K562 (cell line): Measurements from ENCODE around the gene LINS1. TPM values are rescaled to one million over a fixed set of nuclear protein-coding genes. Genes with fewer than 3 reads are reported as not detected.

Experiments used
- ATAC-seq: fragments of 200-7000 bp; cut with Tn5 transposase; 3 replicates; pipeline ENCODE4 v1.9.1; 2020; ENCODE audit warnings: moderate library complexity
- BruUV-seq: library from RNA; stranded (reverse); fragments of 400-500 nt; replicated peaks from 2 replicates; lab custom pipeline; 2021; lab: Mats Ljungman, UMichigan
- CTCF ChIA-PET: fragments of 300-600 bp; formaldehyde crosslinking; extraction: SDS; loops from one replicate; lab custom pipeline; 2021; ENCODE audit warnings: low intra/inter-chr PET ratio; lab: Yijun Ruan, JAX
- POLR2A ChIA-PET: fragments of 300-600, 350-650 bp; sonication (Branson Sonifier 250); formaldehyde crosslinking; extraction: SDS; loops from one replicate; lab custom pipeline; 2021; ENCODE audit warnings: antibody characterized with exemption, inconsistent platforms; lab: Yijun Ruan, JAX
- DNase-seq, 4 experiments: peaks; one replicate each; pipeline versions ENCODE4 v3.0.0 to v3.0.0-alpha.2; 2011 to 2018; ENCODE audit warnings: low spot score in 3 of 4, mixed read lengths in 3 of 4; ENCODE audit errors: extremely low read depth in 1 of 4
- FAIRE-seq: peaks from 2 replicates; lab custom pipeline; 2011; peaks lifted over from hg19 to GRCh38; lab: Jason Lieb, UNC
- H2AFZ ChIP-seq: 2 replicates; pipeline ENCODE4 v1.6.0; 2011; ENCODE audit warnings: low read depth, low read length, control low read depth, inconsistent platforms
- H3K27ac ChIP-seq: fragments of 200-600 bp; 3 replicates; pipeline ENCODE4 v1.8.0; 2011; ENCODE audit warnings: low read depth, mild to moderate bottlenecking, control low read depth, inconsistent platforms, low read length, moderate library complexity, mixed read lengths; ENCODE audit errors: extremely low read depth
- H3K27me3 ChIP-seq, 2 experiments: fragments of 300-600 bp in 1 of 2; 2 replicates in 1 of 2; 3 replicates in 1 of 2; pipeline versions ENCODE4 v1.6.0 to v1.8.0; 2011; ENCODE audit warnings: inconsistent platforms in 2 of 2, low read length in 2 of 2, mild to moderate bottlenecking in 1 of 2, mixed read lengths in 1 of 2, moderate library complexity in 1 of 2; ENCODE audit not compliant: control insufficient read depth in 2 of 2, insufficient read depth in 2 of 2
- H3K36me3 ChIP-seq: fragments of 300-600 bp; 3 replicates; pipeline ENCODE4 v1.8.0; 2011; ENCODE audit warnings: mild to moderate bottlenecking, low read length, inconsistent platforms; ENCODE audit not compliant: control insufficient read depth, insufficient read depth
- H3K4me1 ChIP-seq, 2 experiments: fragments of 200-600 bp in 1 of 2; replicated peaks in 1 of 2; 2 replicates in 1 of 2; 3 replicates in 1 of 2; pipeline versions ENCODE4 v1.5.1 to v1.8.0; 2011; ENCODE audit warnings: inconsistent platforms in 2 of 2, low read length in 2 of 2, mild to moderate bottlenecking in 1 of 2, mixed read lengths in 1 of 2, moderate library complexity in 1 of 2; ENCODE audit not compliant: control insufficient read depth in 2 of 2, insufficient read depth in 2 of 2
- H3K4me2 ChIP-seq: 2 replicates; pipeline ENCODE4 v1.6.1; 2011; ENCODE audit warnings: low read length, control low read depth, inconsistent platforms, mixed read lengths; ENCODE audit not compliant: insufficient read depth
- H3K4me3 ChIP-seq: fragments of 200-600 bp; sonication (generic), shearing (Covaris generic); 2 replicates; pipeline ENCODE4 v1.5.1; 2016; ENCODE audit warnings: control low read depth, inconsistent platforms
- H3K79me2 ChIP-seq: fragments of 200-600 bp; 3 replicates; pipeline ENCODE4 v1.8.0; 2011; ENCODE audit warnings: low read length, inconsistent platforms; ENCODE audit not compliant: control insufficient read depth, insufficient read depth
- H3K9ac ChIP-seq, 2 experiments: 2 replicates each; pipeline versions ENCODE4 v1.6.0 to v1.6.1; 2011; ENCODE audit warnings: low read depth in 2 of 2, low read length in 2 of 2, control low read depth in 1 of 2, inconsistent platforms in 1 of 2, mild to moderate bottlenecking in 1 of 2, mixed read lengths in 1 of 2; ENCODE audit not compliant: insufficient read depth in 1 of 2
- H3K9me1 ChIP-seq: one replicate; pipeline ENCODE4 v1.6.0; 2011; ENCODE audit warnings: inconsistent platforms, mild to moderate bottlenecking, low read length, moderate library complexity; ENCODE audit not compliant: control insufficient read depth, insufficient read depth
- H3K9me3 ChIP-seq: replicated peaks from 2 replicates; pipeline ENCODE4 v1.5.1; 2011; ENCODE audit warnings: low read depth, low read length, inconsistent platforms; ENCODE audit not compliant: control insufficient read depth, insufficient read depth
- H4K20me1 ChIP-seq: replicated peaks from 2 replicates; pipeline ENCODE4 v1.6.1; 2011; ENCODE audit warnings: low read length, inconsistent platforms, mixed read lengths; ENCODE audit not compliant: control insufficient read depth, insufficient read depth
- CBFA2T3 ChIP-seq: fragments of 450-650 bp; IDR thresholded peaks from 2 replicates; pipeline ENCODE4 v1.6.1; 2017
- CBX3 ChIP-seq, 2 experiments: IDR thresholded peaks; 1 replicate in 1 of 2; 2 replicates in 1 of 2; pipeline ENCODE4 v1.6.1; 2012; ENCODE audit warnings: inconsistent platforms in 2 of 2, low read length in 2 of 2, borderline replicate concordance in 1 of 2, control low read depth in 1 of 2
- CREBBP ChIP-seq: IDR thresholded peaks from one replicate; pipeline ENCODE4 v1.6.1; 2012; ENCODE audit warnings: low read depth, mild to moderate bottlenecking, control low read depth, inconsistent platforms, low read length
- CREM ChIP-seq: IDR thresholded peaks from 2 replicates; pipeline ENCODE4 v1.6.1; 2014; ENCODE audit warnings: antibody characterized with exemption, low read depth
- ELF2 ChIP-seq: fragments of 250-450 bp; sonication (Bioruptor Pico); IDR thresholded peaks from 2 replicates; pipeline ENCODE4 v1.5.0; 2021; ENCODE audit warnings: mild to moderate bottlenecking
- FOXA3 ChIP-seq, 2 experiments: fragments of 450-650 bp in 1 of 2; sonication (generic) in 1 of 2; formaldehyde crosslinking; IDR thresholded peaks in 1 of 2; conservative IDR thresholded peaks in 1 of 2; 2 replicates each; pipeline versions ENCODE4 v1.4.0 to v1.8.0; 2020 to 2022; ENCODE audit warnings: mild to moderate bottlenecking in 2 of 2, missing genetic modification reagents in 1 of 2
- NR4A1 ChIP-seq, 2 experiments: fragments of 250-450 bp in 1 of 2; fragments of 450-650 bp in 1 of 2; sonication (Bioruptor Pico) in 1 of 2; IDR thresholded peaks; 2 replicates each; pipeline versions ENCODE4 v1.4.0 to v1.6.1; 2016 to 2020; ENCODE audit warnings: mild to moderate bottlenecking in 2 of 2, missing compliant biosample characterization in 1 of 2, missing genetic modification characterization in 1 of 2, moderate library complexity in 1 of 2
- POLR2G ChIP-seq: fragments of 200-400 bp; formaldehyde crosslinking; IDR thresholded peaks from 2 replicates; pipeline ENCODE4 v1.6.1; 2017; ENCODE audit warnings: low read depth, mild to moderate bottlenecking, antibody characterized with exemption, low read length, moderate library complexity
- RBM15 ChIP-seq: fragments of 200-400 bp; formaldehyde crosslinking; IDR thresholded peaks from 2 replicates; pipeline ENCODE4 v1.6.1; 2018; ENCODE audit warnings: mild to moderate bottlenecking, low read length, moderate library complexity; ENCODE audit not compliant: insufficient read depth
- RBM25 ChIP-seq: fragments of 200-400 bp; formaldehyde crosslinking; IDR thresholded peaks from 2 replicates; pipeline ENCODE4 v1.6.1; 2018; ENCODE audit warnings: low read length, low read depth, moderate library complexity; ENCODE audit not compliant: severe bottlenecking
- RFX5 ChIP-seq: IDR thresholded peaks from 2 replicates; pipeline ENCODE4 v1.6.1; 2011; ENCODE audit warnings: low read depth, mild to moderate bottlenecking, improper control_type of control experiment, low read length
- TRIM28 ChIP-seq: fragments of 450-650 bp; IDR thresholded peaks from 2 replicates; pipeline ENCODE4 v1.6.1; 2017
- ZNF143 ChIP-seq: sonication (generic); formaldehyde crosslinking; IDR thresholded peaks from 2 replicates; pipeline ENCODE4 v1.9.0; 2022; ENCODE audit warnings: mild to moderate bottlenecking, missing genetic modification reagents
- ZNF263 ChIP-seq: sonication (generic); formaldehyde crosslinking; IDR thresholded peaks from 2 replicates; pipeline ENCODE4 v1.8.0; 2022; ENCODE audit warnings: mild to moderate bottlenecking, missing genetic modification reagents, borderline replicate concordance
- ZNF57 ChIP-seq: fragments of 450-650 bp; formaldehyde crosslinking; IDR thresholded peaks from 2 replicates; pipeline ENCODE4 v1.4.0; 2020; ENCODE audit warnings: mild to moderate bottlenecking, moderate library complexity
- WGBS: fragments of 100-300 bp; shearing (Covaris generic); methylation state at CpG from one replicate; pipeline ENCODE4 v1.1.6; 2016; ENCODE audit warnings: low coverage, mixed read lengths; ENCODE audit not compliant: insufficient coverage; ENCODE audit errors: missing lambda C conversion rate; 5-methylcytosine and 5-hydroxymethylcytosine counted together
- in situ Hi-C: fragments of 300-500 bp; cut with MboI; formaldehyde crosslinking; loops from 4 replicates; pipeline ENCODE4 v1.15.0; 2018; ENCODE audit warnings: inconsistent platforms, mixed read lengths
- intact Hi-C: fragments of 100-400 bp; cut with micrococcal nuclease; formaldehyde crosslinking; loops from 2 replicates; pipeline ENCODE4 v1.14.2; 2022
- polyA plus RNA-seq, 8 experiments: library from polyadenylated mRNA; depleted of rRNA in 4 of 8; stranded (reverse) in 5 of 8; unstranded in 3 of 8; fragments of >200 nt; fragmentation: Nextera tagmentation in 2 of 8; fragmentation: Illumina TruSeq in 1 of 8; extraction: Ambion mirVana in 2 of 8; extraction: Trizol in 1 of 8; gene quantifications; 2 replicates each; pipeline versions ENCODE4 v1.2.1 to v1.2.3, GENCODE V29; 2011 to 2014; ENCODE audit warnings: inconsistent platforms in 1 of 8, missing spikeins in 1 of 8
- total RNA-seq, 7 experiments: library from RNA; depleted of rRNA in 6 of 7; stranded (reverse); fragments of >200 nt in 6 of 7; fragmentation: Illumina TruSeq in 2 of 7; extraction: Trizol in 2 of 7; gene quantifications; 2 replicates each; pipeline versions ENCODE4 v1.2.1 to v1.2.3, GENCODE V29; 2011 to 2021; ENCODE audit warnings: low replicate concordance in 1 of 7
- TF ChIP-seq, protein P1 (sequence below): fragments of 250-450 bp; sonication (Bioruptor Pico); IDR thresholded peaks from 2 replicates; pipeline ENCODE4 v1.8.0; 2021; ENCODE audit warnings: borderline replicate concordance, mild to moderate bottlenecking, moderate library complexity; ENCODE audit not compliant: poor library complexity, severe bottlenecking

LINS1 gene
- total and polyA plus RNA-seq, 9 of the 15 experiments (the other 6 are each of a cell fraction or from before 2014, with no cell fraction given), result 15.4 to 31.4 (median 24.6) TPM

GRCh38 chr15:100569391-100569790, 32.6 kb downstream of the LINS1 start:
- H3K79me2 ChIP-seq, result no peaks in the 10 kb centered on the region
- no TSS peak for BruUV-seq
- in situ Hi-C loops, result no loop called here
- TF ChIP-seq ZNF263 (CRISPR knock-in tag) (no peak), RBM15 (no peak), CREBBP (no peak), CBX3 (IDR thresholded peaks at IDR 0.05; ENCODE audit: borderline replicate concordance in 1 of 2, low read length in 2 of 2) (no peak), FOXA3 (CRISPR knock-in tag; conservative IDR thresholded peaks at IDR 0.05 in 1 of 2, IDR thresholded peaks at IDR 0.05 in 1 of 2) (no peak), CREM (no peak), CBFA2T3 (no peak), RBM25 (no peak), RFX5 (no peak), ELF2 (CRISPR knock-in tag) (no peak), POLR2G (no peak), TRIM28 (no peak), ZNF57 (no peak), ZNF143 (CRISPR knock-in tag) (no peak), NR4A1 (CRISPR knock-in tag; IDR thresholded peaks at IDR 0.05) (no peak), NR4A1 (tag; IDR thresholded peaks at IDR 0.05) (no peak)
- TF ChIP-seq, protein P1, sequence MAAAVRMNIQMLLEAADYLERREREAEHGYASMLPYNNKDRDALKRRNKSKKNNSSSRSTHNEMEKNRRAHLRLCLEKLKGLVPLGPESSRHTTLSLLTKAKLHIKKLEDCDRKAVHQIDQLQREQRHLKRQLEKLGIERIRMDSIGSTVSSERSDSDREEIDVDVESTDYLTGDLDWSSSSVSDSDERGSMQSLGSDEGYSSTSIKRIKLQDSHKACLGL (CRISPR knock-in tag), result no peak
- H3K4me2 ChIP-seq, result no peak overlapping the region
- no peak overlapping the region for H3K27ac ChIP-seq
- 76% methylated on average over 8 of the region's 8 CpGs for WGBS
- FAIRE-seq (no peak), DNase-seq (no peak), ATAC-seq (no peak)
- no peak overlapping the region for H3K9ac ChIP-seq
- H3K9me3 ChIP-seq, result no peaks in the 10 kb centered on the region
- peaks cover 71% of the 10 kb centered on the region for H3K36me3 ChIP-seq
- no peak overlapping the region for H3K4me3 ChIP-seq
- no peaks in the 10 kb centered on the region; the same call in 1 of the 2 replicates for H4K20me1 ChIP-seq
- no peaks in the 10 kb centered on the region for H3K27me3 ChIP-seq
- H2AFZ ChIP-seq, result no peak overlapping the region
- no peaks in the 10 kb centered on the region for H3K9me1 ChIP-seq
- ChIA-PET CTCF (no interaction called here), POLR2A (no interaction called here)
- intact Hi-C loops, result no loop called here
- H3K4me1 ChIP-seq, result no peaks in the 10 kb centered on the region
